GF-D8 (cell line): ENCODE measurements around the gene ICAM2.
"Not testable (repeated sequence)": the region's sequence is repeated elsewhere in the genome, so short reads cannot be mapped to it uniquely, and the experiment has no call there.

Experiments used
- DNase-seq: peaks from one replicate; lab custom pipeline; 2025; lab: John Stamatoyannopoulos, UW

ICAM2 gene

DNA sequence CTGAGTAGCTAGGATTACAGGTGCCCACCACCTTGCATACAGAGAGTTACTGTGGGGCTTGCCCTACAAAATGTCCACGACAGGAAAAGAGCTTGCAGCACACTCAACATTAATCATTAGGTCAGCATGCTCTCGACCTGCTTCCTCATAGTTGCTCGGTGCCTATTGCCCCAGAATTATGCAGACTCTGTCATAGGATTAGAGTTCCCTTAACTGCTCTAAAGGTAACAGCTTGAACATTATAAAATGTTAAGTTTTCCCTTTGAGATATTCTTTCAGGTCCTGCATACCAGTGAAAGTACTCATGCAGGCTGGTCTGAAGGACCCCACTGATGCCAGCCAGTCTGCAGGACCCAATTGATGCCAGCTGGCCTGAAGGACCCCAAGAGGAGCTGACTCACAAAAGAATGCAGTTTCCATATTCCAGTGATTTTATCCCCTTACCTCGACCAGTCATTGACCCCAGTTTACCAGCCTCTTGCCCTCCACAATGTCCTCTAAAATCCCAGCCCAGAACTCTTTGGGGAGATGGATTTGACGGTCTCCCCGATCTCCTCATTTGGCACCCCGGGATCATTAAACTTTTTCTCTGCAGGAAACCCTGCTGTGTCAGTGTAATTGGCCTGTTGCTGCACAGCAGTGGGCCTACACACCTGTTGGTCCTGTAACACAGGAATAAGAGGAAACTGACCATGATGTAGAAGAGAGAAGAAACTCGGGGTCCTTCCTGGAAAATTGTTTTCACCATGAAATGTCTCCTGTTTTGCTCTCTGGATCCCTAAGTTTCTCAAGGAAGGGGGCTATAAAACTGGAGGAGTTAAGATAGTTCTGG is 10.6 kb downstream of the ICAM2 start:
- no peak for DNase-seq

DNA sequence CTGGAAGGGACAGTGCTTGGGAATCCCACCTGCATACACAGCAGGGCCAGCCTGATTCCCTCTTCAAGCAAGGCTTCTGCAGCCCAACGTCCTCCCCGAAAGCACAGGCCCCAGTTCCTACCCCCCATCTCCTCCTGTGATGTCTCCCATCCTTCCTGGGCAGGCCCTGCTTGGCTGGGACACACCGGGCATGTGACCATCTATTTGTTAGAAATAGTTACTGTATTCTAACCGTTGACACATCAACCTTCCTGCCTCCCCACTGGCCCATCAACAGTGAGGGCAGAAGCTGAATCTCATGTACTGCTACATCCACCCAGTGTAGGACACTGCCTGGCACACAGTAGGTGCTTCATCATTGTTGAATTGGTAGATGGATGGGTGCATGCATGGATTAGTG is 11.6 kb downstream of the ICAM2 start:
- DNase-seq = no peak

DNA sequence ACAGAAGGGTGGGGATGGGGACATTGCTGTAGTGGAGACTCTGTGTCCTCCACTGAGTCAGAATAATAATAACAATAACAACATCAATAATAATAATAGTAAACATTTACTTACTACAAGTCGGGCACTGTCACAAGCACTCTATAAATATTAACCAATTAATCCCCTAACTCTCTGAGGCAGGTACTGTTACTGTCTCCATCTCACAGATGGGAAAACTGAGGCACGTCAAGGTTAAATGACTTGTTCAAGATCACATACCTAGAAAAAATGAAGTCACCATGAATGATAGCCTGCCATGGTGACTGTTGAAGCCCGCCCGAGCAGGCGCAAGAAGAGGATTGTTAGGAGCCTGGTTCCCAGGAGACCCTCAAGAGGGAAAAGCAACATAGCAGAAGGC is 12.1 kb downstream of the ICAM2 start:
- no peak for DNase-seq

DNA sequence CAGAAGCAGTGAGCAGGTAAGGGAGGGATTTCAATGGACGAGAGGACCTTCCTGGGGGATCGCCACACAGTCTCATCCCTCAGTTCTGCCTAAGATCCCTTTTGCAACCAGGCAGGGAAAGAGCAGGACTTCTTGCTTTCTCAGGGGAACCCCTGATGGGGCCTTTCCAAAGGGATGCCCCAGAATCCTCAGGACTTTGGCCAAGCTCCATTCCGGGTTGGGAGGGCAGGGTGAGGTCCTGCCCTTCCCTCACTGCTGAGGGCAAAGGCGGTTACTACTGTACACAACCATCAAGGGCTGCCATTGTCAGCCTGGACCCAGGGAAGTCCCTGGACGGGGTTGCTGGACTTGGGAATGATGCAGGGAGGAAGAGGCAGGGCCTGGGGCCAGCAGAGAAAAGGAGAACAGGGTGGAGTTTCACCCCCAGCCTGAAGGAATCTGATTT is 12.6 kb downstream of the ICAM2 start:
- DNase-seq = no peak

DNA sequence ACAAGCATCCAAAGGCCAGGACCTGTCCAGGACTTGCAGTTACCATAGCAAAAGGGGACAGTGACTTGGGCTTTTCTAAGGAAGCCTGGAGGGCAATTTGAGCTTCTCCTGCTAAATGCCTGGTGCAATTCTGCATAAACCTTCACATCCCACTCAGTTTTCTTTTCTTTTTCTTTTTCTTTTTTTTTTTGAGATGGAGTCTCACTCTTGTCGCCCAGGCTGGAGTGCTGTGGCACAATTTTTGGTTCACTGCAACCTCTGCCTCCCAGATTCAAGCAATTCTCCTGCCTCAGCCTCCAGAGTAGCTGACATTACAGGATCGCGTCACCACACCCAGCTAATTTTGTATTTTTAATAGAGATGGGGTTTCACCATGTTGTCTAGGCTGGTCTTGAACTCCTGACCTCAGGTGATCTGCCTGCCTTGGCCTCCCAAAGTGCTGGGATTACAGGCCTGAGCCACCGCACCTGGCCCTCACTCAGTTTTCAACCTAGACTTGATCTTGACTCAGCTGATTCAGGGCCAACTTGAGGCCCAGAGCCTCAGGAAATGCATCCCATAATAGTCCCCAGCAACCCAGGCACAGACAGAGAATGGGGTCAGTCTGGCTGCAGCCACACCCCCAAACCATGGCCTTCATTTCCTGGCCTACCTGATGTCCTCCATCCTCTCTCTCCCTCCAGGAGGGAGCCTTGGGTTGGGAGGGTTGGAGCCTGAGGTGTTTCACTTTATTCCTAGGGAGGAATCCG is 13.2 kb downstream of the ICAM2 start:
- not testable (repeated sequence) for DNase-seq

DNA sequence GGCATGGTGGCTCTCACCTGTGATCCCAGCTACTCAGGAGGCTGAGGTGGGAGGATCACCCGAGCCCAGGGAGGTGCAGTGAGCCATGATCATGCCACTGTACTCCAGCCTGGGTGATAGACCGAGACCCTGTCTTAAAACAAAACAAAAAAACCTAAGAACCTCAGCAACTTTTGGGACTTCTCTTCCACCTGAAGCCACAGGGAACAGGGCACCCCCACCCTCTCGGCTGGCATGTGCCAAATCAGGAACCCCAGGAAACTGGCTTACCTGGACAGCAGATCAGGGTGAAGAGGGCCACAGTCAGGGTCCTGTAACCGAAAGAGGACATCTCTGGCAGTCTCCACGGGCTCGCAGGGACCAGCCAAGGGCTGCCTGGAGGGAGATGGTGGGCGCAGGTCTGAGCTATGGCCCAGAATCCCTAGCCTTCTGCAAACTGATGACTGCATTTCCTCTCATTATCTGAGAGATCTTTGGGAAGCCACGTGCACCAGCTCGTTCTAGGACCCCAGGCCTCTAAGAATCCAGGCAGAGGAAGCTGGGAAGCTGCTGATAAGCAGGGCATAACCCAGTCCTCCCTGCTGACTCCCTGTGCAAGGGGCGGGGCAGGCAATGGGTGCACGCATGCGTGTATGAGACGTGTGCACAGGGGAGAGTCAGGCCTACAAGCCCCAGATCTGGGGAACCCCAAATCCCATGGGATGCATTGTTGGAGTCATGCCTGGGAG is 13.9 kb downstream of the ICAM2 start:
- DNase-seq = peak; percentile 67

DNA sequence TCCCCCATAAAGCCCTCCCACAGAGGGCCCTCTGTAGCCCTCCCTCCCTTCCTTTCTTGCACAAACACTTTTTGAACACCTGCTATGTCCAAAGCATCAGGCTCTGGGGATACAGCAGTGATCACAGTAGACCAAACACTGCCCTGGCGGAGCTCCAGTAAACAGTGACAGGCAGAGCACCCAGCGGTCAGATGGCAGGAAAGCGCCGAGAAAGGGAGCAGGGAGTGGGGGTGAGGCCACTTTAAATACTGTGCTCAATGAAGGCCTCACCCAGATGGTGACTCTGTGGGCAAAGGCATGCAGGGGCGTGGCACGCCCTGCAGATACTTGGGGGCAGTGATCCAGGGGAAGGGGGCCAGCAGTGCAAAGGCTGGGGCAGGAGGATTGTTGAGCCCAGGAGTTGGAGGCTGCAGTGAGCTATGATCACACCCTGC is 14.7 kb downstream of the ICAM2 start:
- peak; percentile 56 for DNase-seq

DNA sequence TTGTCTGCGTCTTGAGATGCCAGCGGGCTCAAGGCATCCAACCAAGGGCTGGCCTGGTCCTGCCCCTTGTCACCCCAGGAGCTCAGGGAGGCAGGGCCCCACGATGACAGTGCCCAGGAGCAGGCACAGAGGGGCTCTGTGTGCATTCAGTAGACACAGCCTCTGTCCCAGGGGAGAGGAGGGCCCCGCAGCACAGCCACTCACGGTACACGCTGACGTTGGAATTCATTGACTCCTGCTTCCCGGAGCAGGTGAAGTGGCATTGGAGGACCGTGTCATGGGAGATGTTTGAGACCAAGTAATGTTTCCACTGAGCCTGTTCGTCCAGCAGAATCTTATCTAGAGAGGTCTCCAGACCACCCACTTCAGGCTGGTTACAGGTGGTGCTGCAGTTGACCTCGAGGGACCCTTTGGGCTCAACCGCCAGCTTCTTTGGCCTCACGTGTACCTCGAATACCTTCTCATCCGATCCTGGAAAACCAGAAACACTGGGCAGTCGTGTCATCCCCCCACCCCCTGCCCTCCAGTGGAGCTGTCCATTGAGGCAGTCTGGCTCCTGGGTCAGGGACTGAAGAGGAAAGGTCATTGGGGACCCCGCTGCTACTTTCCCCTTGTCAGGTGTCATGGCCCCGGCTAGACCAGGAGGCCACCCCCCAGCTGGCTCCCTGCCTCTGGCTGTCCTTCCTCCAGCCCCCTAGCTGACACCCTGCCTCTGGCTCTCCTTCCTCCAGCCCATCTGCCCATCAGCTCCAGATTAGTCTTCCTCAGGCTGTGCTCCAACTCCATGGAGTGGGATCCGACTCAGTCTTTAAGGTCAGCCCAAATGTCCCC is 15.3 kb downstream of the ICAM2 start:
- DNase-seq = no peak

DNA sequence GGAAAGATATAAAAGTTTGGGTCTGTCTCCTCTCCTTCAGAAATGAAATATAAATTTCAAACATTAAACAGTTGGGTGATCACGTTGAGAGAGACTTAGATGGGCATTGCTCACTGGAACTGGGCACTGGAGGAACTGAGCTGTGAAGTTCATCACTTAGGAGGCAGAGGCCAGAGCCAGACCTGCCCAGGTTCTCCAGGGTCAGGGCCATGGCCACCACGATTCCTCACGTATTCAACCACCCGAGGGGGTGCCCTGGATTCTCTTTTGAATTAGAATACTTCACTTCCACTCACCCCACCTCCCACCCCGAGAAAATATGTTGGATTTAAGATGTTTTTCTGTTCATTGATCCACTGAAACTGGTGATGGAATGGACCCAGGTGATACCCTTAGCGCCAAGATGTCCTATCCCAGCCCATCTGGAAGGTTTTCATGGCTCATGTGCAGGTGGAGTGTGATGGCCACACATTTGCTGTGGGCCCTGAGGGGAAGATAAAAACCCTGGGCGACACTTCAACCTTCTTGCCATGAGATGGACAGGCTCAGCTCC is 16.1 kb downstream of the ICAM2 start:
- DNase-seq = no peak

DNA sequence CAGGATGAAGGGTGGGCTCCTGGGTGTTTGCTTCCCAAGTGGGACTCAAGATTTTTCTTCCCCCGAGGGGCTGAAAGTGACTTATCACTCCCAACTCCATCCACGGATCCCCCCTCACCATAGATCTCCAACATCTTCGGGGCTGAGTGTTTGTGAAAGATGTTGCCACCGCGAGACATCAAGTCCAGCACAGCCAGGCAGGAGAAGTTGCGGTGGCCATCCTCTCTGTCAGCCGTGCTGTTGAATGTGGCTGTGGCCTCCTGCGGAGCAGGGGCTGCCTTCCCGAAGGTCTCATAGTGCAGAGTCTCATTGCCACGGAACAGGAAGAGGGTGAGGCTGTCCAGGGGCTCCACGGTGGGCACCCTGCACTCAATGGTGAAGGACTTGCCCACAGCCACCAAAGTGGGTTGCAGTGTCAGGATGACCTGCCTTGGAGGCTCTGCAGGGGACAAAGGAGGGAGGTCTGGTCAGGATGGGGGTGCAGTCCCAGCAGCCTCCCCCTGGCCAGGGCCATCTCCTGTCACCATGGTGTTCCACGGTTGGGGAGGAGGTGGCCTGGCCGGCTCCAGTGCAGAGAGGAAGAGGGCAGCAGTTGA is 16.8 kb downstream of the ICAM2 start:
- DNase-seq = no peak

DNA sequence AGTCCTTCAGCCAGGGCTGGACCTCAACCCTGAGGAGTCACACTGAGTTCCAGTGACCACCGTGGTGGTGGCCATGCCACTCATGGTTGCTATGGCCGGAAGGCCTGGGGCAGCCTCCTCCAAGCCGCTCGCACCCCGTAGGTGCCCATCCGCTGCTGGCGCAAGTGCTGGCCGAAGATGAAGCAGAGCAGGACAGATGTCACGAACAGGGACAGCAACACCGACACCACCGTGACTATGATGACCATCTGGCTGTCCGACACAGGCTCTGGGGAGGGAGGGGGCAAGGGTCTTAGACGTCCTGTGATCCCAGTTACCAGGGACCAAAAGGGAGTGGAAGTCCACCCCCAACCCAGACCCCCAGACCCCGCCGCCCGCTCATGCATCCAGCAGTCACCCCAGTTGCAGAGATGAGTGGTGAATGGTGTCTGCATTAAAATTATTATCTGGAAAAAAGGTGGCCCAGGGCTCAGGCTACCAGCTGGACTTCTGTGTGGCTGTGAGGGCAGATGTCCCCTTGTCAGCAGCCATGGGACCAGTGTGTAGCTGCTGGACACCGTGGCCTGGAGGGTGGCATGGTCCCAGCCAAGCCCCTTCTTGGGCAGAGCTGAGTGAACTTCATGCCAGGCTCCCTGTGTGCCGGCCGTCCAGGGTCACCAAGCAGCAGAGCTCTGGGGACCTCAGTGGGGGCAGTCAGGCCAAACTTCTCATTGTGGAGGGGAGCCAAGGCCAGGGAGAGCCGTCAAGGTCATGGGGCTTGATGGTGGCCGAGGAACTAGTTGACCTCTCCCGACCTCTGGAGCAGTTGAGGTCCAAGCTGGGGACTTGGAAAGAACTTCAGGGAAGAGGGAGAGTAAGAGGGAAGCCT is 17.5 kb downstream of the ICAM2 start:
- no peak for DNase-seq

DNA sequence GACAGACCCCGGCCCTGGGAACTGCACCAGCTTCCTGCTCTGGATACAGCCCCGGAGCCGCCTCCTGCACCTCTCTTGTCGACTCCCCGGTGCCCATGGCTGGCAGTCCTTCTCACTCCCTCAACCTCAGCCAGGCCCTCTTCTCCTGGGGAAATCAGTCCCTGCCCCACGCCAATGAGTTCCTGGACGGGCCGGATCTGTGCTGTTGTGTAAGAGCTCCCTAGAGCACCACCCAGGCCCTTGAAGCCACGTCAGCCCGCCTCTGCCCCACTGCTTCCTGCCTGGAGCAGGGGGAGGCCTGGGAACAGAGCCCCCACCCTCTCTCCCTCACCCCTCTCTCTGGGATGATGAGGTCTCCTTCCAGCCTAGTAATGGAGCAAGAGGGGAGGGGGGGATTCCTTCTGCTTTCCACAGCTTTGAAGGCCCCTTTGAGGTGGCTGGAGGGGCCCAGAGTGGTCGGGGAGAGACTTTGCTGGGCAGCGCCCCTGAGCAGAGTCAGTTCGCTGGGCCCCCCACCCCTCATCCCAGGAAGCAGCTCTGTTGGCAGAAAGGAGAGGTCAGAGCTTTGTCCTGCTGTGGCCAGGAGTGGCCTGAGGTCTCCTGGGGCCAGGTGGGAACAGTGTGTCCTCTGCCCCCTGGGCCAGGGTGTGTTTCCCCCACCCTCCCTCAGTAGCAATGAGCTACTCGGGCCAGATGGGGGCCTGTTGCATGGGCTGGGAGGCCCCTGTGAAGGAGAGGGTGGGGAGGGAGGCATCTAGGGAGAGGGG is 18.5 kb downstream of the ICAM2 start:
- no peak for DNase-seq

DNA sequence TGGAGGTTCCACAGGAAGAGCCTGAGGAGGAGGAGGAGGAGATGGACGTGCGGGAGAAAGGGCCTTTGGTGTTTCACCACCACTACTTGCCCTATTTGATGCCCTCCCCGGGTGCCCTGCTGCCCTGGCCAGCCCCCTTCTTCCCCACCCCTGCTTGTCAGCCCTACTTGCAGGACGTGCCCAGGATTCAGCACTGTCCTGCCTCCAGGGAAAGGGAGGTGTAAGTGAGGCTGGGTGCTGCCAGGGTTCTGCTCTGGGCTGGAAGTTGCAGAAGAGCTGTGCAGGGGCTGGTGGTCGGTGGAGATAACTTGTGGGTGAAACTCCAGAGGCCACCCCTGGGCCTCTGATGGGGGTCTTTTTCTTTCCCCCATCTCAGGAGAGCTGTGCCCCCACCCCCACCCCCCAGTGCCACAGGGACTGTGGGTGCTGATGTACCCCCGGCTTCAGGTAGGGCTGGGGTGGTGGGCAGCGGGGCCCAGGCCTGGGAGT is 19.3 kb downstream of the ICAM2 start:
- DNase-seq = no peak

DNA sequence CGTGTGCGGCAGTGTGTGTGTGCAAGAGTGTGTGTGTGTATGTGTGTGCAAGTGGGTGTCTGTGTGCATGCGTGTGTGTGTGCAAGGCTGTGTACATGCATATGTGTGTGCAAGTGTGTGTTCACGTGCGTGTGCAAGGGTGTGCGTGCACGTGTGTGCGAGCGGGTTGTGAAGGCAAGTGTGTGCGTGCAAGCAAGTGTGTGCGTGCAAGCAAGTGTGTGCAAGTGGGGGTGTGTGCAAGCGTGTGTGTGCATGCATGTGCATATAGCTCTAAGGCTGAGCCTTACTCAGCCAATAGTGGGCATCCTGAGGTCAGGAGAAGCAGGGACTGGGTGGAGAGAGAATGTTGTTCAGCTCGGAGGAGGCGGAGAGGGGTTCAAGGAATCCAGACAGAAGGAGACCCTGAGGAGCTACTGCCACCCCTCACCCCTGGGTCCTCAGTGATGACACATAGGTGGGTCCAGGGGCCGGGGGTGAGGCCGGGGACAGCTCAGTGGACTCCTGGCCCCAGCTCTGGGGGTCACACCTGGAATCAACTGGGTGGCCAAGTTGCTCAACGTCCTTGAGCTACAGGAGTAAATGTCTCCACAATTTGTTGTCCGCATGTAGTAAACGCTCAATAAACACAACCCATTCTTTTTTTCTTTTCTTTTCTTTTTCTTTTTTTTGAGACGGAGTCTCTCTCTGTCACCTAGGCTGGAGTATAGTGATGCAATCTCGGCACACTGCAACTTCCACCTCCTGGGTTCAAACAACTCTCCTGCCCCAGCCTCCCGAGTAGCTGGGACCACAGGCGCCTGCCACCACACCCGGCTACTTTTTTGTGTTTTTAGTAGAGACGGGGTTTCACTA is 20.5 kb downstream of the ICAM2 start:
- no peak for DNase-seq

DNA sequence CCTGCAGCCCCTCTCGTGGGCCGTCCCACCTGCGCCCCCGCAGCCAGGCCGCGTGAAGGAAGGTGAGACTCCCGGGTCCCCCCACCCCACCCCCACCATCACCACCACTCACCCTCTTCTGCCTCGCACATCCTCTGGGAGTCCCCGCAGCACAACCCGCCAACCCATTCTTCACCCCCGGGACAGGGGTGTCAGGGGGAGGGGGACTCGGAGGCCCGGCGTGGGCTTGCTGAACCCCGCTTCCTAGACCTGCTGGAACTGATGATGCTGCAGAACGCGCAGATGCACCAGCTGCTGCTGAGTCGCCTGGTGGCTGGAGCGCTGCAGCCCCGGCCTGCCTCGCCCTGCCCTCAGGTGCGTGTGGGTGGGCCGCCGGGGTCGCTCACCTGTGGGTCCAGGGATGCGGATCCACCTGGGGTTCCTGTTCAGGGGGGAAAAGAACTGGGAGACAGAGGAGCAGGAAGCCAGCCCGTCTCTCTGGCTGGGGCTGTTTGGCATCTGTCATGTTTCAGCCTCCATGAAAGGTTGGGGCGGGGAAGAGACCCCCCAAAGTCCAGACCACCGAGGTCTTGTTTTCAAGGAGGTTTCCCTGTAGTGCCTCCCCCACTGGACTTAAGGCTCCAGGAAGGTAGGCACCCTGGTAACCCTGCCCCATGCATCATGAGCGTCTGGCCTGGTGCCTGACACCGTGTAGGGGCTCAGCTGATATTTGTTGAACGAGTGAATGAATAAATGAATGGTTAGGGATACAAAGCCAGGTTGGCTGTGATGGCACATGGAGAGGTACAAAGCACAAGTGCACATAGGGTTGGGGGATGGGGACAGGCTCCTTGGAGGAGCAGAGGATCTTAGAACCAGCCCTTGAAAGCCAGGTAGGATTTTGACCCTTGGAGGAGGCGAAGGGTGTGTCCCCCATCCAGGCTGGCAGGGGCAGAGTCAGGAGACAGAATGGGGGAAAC is 21.4 kb downstream of the ICAM2 start:
- no peak for DNase-seq

DNA sequence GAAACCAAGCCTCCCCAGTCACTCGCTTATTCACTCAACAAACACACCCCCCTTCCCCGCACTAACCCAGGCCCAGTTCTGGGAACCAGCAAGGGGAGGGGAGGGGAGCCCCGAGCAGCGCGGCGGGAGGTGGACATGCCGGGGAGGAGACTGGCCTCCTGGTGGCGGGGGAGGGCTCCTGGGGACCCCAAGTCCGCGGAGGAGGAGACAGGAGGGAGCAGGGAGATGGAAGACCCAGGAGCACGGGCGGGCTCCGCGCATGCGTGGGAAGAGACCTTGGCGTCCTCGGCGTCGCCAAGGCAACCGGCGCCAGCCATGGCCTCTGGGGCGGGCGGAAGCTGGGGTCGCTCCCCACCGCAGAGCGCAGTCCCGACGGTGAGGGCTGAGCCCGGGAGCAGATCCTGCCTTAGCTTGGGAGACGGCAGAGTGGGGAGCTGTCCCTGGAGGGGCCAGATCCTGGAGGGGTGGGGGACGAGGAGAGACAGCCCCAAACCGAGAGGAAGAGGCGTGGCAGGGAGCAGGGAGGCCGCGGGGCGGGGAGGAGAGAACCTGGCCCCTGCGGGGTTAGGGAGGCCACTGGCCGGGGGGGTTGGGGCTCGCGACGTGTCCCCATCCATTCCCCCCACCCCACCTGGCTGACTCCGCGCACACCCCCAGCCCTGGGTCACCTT is 22.2 kb downstream of the ICAM2 start, which contains the start of gene PRR29:
Gene PRR29, plus strand, starts transcription at position 302 of the 671 bp plus-strand sequence. Its CDS starts 14 bp downstream, at position 316.
- no peak for DNase-seq
